CD4-positive, alpha-beta T cell treated with Interleukin-10 for 1 hour (primary cell): ENCODE measurements around the gene ZNF592.

Source experiments
- DNase-seq: peaks from one replicate; pipeline ENCODE4 v3.0.0-alpha.2; 2020

Gene ZNF592

GRCh38 chr15:84831613-84832012 is 83.2 kb downstream of the ZNF592 start:
- no peak for DNase-seq

GRCh38 chr15:84832448-84833040 is 84.2 kb downstream of the ZNF592 start:
- no peak for DNase-seq

GRCh38 chr15:84833447-84834228 is 85.2 kb downstream of the ZNF592 start:
- no peak for DNase-seq

- DNase-seq: no peak
These were observed 86.0 kb downstream of the ZNF592 start for GRCh38 chr15:84834229-84834955.

- no peak for DNase-seq
These were observed 86.6 kb downstream of the ZNF592 start for GRCh38 chr15:84834969-84835368.

GRCh38 chr15:84835661-84836337 is 87.4 kb downstream of the ZNF592 start:
- no peak for DNase-seq

- no peak for DNase-seq
These were observed 88.5 kb downstream of the ZNF592 start for GRCh38 chr15:84836844-84837243.

GRCh38 chr15:84839714-84840113 is 91.3 kb downstream of the ZNF592 start:
- DNase-seq: no peak

- DNase-seq: no peak
These were observed 91.9 kb downstream of the ZNF592 start for GRCh38 chr15:84840255-84840654.

- DNase-seq: no peak
These were observed 92.5 kb downstream of the ZNF592 start for GRCh38 chr15:84840741-84841429.

- no peak for DNase-seq
These were observed 94.4 kb downstream of the ZNF592 start for GRCh38 chr15:84842781-84843180.

GRCh38 chr15:84844964-84845363 is 96.6 kb downstream of the ZNF592 start:
- DNase-seq: no peak

- peak; percentile 37 for DNase-seq
These were observed 97.2 kb downstream of the ZNF592 start for GRCh38 chr15:84845631-84846030.

GRCh38 chr15:84846269-84846668 is 97.9 kb downstream of the ZNF592 start:
- DNase-seq: no peak

- no peak for DNase-seq
These were observed 99.0 kb downstream of the ZNF592 start for GRCh38 chr15:84847382-84847781.

- DNase-seq: no peak
These were observed 103.8 kb downstream of the ZNF592 start for GRCh38 chr15:84852212-84852611.

GRCh38 chr15:84855136-84855535 is 106.7 kb downstream of the ZNF592 start:
- no peak for DNase-seq

- DNase-seq: no peak
These were observed 107.4 kb downstream of the ZNF592 start for GRCh38 chr15:84855765-84856164.
